GM12873 (cell line): ENCODE data around the gene B3GAT3.

Experiments
- CTCF ChIP-seq: IDR thresholded peaks from 2 replicates; pipeline ENCODE4 v1.5.1; 2012; ENCODE audit warnings: low read depth, mild to moderate bottlenecking, moderate library complexity, low read length, control low read depth; ENCODE audit not compliant: insufficient read depth; ENCODE audit errors: missing control alignments

The B3GAT3 gene

GRCh38 chr11:62575837-62576236, 45.9 kb downstream of the B3GAT3 start:
- no peak for TF ChIP-seq CTCF

GRCh38 chr11:62575156-62575555, 46.6 kb downstream of the B3GAT3 start:
- TF ChIP-seq CTCF, result no peak

GRCh38 chr11:62574363-62575071, 47.3 kb downstream of the B3GAT3 start:
- TF ChIP-seq CTCF, result no peak

GRCh38 chr11:62573592-62574362, 48.0 kb downstream of the B3GAT3 start, which contains the start of gene EEF1G:
Gene EEF1G (minus strand): TSS chr11:62573891. CDS start chr11:62573842, 49 bp downstream.
- no peak for TF ChIP-seq CTCF

GRCh38 chr11:62573006-62573591, 48.7 kb downstream of the B3GAT3 start:
- no peak for TF ChIP-seq CTCF

DNA sequence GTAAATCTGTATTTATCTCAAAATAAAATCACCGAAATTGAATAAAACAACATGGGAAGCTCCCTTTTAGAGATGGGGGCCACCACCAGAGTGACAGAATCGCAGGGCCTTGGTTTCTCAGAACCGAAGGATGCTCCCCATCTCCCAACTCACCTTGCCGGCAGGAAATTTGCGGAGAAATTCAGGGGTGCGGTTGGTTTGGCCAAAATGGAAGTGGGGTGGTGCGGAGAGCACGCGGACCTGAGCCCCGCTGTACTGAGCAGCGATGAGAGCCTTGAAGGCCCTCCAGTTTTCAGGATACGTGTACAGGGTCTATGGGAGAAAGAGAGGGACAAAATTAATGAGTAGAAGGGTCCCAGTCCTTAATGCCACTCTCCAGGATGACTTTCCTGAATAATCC, 49.4 kb downstream of the B3GAT3 start:
- no peak for TF ChIP-seq CTCF

DNA sequence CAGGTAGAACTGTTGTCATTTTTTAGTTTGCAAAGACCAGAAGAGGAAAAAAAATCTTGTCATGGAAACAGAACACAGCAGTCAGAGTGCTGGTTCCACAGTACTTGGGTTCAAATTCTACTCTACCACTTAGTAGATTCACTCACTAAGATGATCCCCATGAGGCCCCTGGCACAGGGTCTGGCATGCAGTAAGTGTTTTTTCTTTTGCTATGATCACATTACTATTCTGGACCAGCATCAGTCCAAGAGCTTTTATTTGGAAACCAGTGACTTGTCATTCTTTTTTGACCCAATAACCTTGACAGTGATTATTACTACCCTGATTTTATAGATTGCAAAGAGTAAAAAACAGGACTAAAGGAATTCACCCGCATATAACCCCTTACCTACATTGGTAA, 52.2 kb downstream of the B3GAT3 start:
- no peak for TF ChIP-seq CTCF
